B cell (primary cell): ENCODE results near the gene CCDC13. TPM values are rescaled to one million over a fixed set of nuclear protein-coding genes. Genes with fewer than 3 reads are reported as not detected.

Experiments
- ATAC-seq: fragments of 200-7000 bp; cut with Tn5 transposase; one replicate; pipeline ENCODE4 v1.10.0; 2021; ENCODE audit warnings: low read depth, mild to moderate bottlenecking, moderate number of reproducible peaks, moderate library complexity
- CTCF ChIA-PET: fragments of 350-600 bp; sonication (Branson Sonifier 250); formaldehyde crosslinking; loops from one replicate; lab custom pipeline; 2021; ENCODE audit warnings: antibody characterized with exemption, inconsistent platforms; lab: Charles Lee
- POLR2A ChIA-PET: fragments of 350-600 bp; sonication (Branson Sonifier 250); formaldehyde crosslinking; loops from one replicate; lab custom pipeline; 2021; ENCODE audit warnings: antibody characterized with exemption; lab: Charles Lee
- DNase-seq: peaks from one replicate; pipeline ENCODE4 v3.0.0; 2013
- H2AFZ ChIP-seq: 2 replicates; pipeline ENCODE4 v1.6.1; 2012; ENCODE audit warnings: mild to moderate bottlenecking, low read depth, low read length; ENCODE audit not compliant: insufficient read depth, poor library complexity, severe bottlenecking
- H3K27ac ChIP-seq, 2 donors: 1 replicate in 1 of 2; 2 replicates in 1 of 2; pipeline ENCODE4 v1.5.1; 2012 to 2013; ENCODE audit warnings: low read length in 2 of 2, mild to moderate bottlenecking in 2 of 2, moderate library complexity in 1 of 2
- H3K27me3 ChIP-seq, 4 experiments: fragments of 200-600 bp in 1 of 4; sonication (generic) in 1 of 4; replicated peaks in 1 of 4; 1 replicate in 2 of 4; 2 replicates in 2 of 4; pipeline versions ENCODE4 v1.6.1 to v1.7.0; 2013 to 2016; ENCODE audit warnings: low read length in 3 of 4, mild to moderate bottlenecking in 2 of 4, mixed read lengths in 1 of 4, moderate library complexity in 1 of 4; ENCODE audit not compliant: insufficient read depth in 4 of 4, control insufficient read depth in 3 of 4; ENCODE audit errors: control extremely low read depth in 1 of 4
- H3K36me3 ChIP-seq, 2 experiments: replicated peaks in 1 of 2; 1 replicate in 1 of 2; 2 replicates in 1 of 2; pipeline versions ENCODE4 v1.6.1 to v1.7.1; 2013; ENCODE audit warnings: low read length in 1 of 2; ENCODE audit not compliant: insufficient read depth in 2 of 2, control insufficient read depth in 1 of 2; ENCODE audit errors: control extremely low read depth in 1 of 2, extremely low read depth in 1 of 2
- H3K4me1 ChIP-seq, 2 donors: fragments of 200-600 bp in 1 of 2; sonication (generic) in 1 of 2; 1 replicate in 1 of 2; 2 replicates in 1 of 2; pipeline versions ENCODE4 v1.5.1 to v1.6.1; 2013 to 2017; ENCODE audit warnings: low read length in 2 of 2; ENCODE audit not compliant: control insufficient read depth in 2 of 2, insufficient read depth in 2 of 2
- H3K4me2 ChIP-seq: replicated peaks from 2 replicates; pipeline ENCODE3; 2012; ENCODE audit warnings: mild to moderate bottlenecking, low read depth, low read length; ENCODE audit not compliant: poor library complexity, severe bottlenecking
- H3K4me3 ChIP-seq, 5 experiments: fragments of 200-600 bp in 1 of 5; sonication (generic) in 1 of 5; 1 replicate in 3 of 5; 2 replicates in 2 of 5; pipeline versions ENCODE4 v1.5.1 to v1.7.0; 2011 to 2016; ENCODE audit warnings: low read length in 4 of 5, mild to moderate bottlenecking in 4 of 5, low read depth in 2 of 5, control low read depth in 1 of 5, moderate library complexity in 1 of 5; ENCODE audit not compliant: insufficient read depth in 1 of 5; ENCODE audit errors: control extremely low read depth in 1 of 5, extremely low read depth in 1 of 5
- H3K79me2 ChIP-seq: fragments of 200-600 bp; sonication (generic); one replicate; pipeline ENCODE4 v1.6.0; 2016; ENCODE audit warnings: low read length; ENCODE audit not compliant: control insufficient read depth, insufficient read depth
- H3K9ac ChIP-seq: fragments of 200-600 bp; sonication (generic); 2 replicates; pipeline ENCODE4 v1.6.1; 2017; ENCODE audit warnings: mild to moderate bottlenecking, low read length, moderate library complexity
- H3K9me3 ChIP-seq, 3 donors: one replicate each; pipeline versions ENCODE4 v1.6.1 to v1.7.1; 2013; ENCODE audit warnings: low read length in 2 of 3; ENCODE audit not compliant: control insufficient read depth in 2 of 3, insufficient read depth in 1 of 3; ENCODE audit errors: control extremely low read depth in 1 of 3
- H4K20me1 ChIP-seq: 2 replicates; pipeline ENCODE4 v1.6.0; 2012; ENCODE audit warnings: mild to moderate bottlenecking, low read length; ENCODE audit not compliant: insufficient read depth, control insufficient read depth, poor library complexity, severe bottlenecking
- H3K27ac Mint-ChIP-seq: one replicate; pipeline ENCODE4 v1.8.0; 2021; ENCODE audit warnings: mixed read lengths
- H3K27me3 Mint-ChIP-seq: one replicate; pipeline ENCODE4 v1.8.0; 2021; ENCODE audit warnings: mixed read lengths
- H3K4me1 Mint-ChIP-seq: one replicate; pipeline ENCODE4 v1.8.0; 2021; ENCODE audit warnings: mixed read lengths
- H3K4me3 Mint-ChIP-seq: one replicate; pipeline ENCODE4 v1.8.0; 2021; ENCODE audit warnings: mixed read lengths
- H3K9me3 Mint-ChIP-seq: one replicate; pipeline ENCODE4 v1.8.0; 2022; ENCODE audit warnings: mixed read lengths; ENCODE audit not compliant: insufficient read depth
- EZH2 ChIP-seq: IDR thresholded peaks from 2 replicates; pipeline ENCODE4 v1.6.1; 2012; ENCODE audit warnings: borderline replicate concordance, low read depth, mild to moderate bottlenecking, moderate library complexity, low read length; ENCODE audit not compliant: insufficient read depth, poor library complexity, severe bottlenecking
- WGBS: methylation state at CpG from one replicate; pipeline ENCODE4 v1.1.5; 2013; ENCODE audit warnings: missing lambda C conversion rate; ENCODE audit not compliant: insufficient coverage; 5-methylcytosine and 5-hydroxymethylcytosine counted together
- intact Hi-C: fragments of 100-400 bp; cut with micrococcal nuclease; formaldehyde crosslinking; loops from one replicate; pipeline ENCODE4 v1.10.0; 2022
- polyA plus RNA-seq: library from polyadenylated mRNA; depleted of rRNA; stranded (reverse); fragments of >200 nt; gene quantifications from 2 replicates; pipeline ENCODE4 v1.2.3, GENCODE V29; 2012
- total RNA-seq, 2 donors: library from RNA; stranded (reverse); fragments of 120-200 nt in 1 of 2; gene quantifications; 1 replicate in 1 of 2; 2 replicates in 1 of 2; pipeline versions ENCODE4 v1.2.3 to v1.2.4, GENCODE V29; 2013 to 2022
- TF ChIP-seq, protein P1 (sequence below): fragments of 200-600 bp; IDR thresholded peaks from one replicate; pipeline ENCODE4 v1.8.0; 2022; ENCODE audit warnings: antibody characterized with exemption, mild to moderate bottlenecking

The CCDC13 gene
- total and polyA plus RNA-seq, 2 donors (not counting 1 experiment from before 2014, with no cell fraction given), result 1.5 to 1.9 TPM

DNA sequence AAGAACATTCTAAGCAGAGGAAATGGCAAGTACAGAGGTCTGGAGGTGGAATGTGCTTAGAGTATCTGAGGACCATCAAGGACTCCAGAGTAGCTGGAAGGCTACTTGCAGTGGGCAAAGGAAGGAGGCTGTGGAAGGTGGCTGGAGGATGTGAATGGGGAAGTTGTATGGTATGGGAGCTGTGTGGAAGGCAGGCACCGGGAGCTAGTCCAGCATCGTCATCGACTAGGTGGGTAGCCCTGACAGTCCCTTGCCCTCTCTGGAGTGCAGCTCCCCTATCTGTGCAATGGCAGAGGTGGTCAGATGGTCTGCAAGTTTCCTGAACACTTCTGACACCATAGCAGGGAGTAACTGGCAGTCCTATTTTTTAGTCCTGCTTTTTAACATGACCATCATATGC is 19.3 kb downstream of the CCDC13 start:
- intact Hi-C loops, result no loop called here
- Histone ChIP-seq H3K9ac (no peak overlapping the region), H3K79me2 (no peaks in the 10 kb centered on the region), H3K27ac (no peak overlapping the region), H3K36me3 (no peaks in the 10 kb centered on the region), H3K4me2 (no peak overlapping the region), H3K27me3 (no peaks in the 10 kb centered on the region), H3K4me3 (no peak overlapping the region), H3K9me3 (no peaks in the 10 kb centered on the region), H3K4me1 (no peaks in the 10 kb centered on the region), H4K20me1 (no peaks in the 10 kb centered on the region), H2AFZ (no peak overlapping the region)
- 94% methylated on average over 3 of the region's 3 CpGs for WGBS
- H3K27ac Mint-ChIP-seq, result no peak overlapping the region
- H3K27me3 Mint-ChIP-seq, result peaks cover 2% of the 10 kb centered on the region
- no peak for ATAC-seq
- no peak for DNase-seq
- CTCF ChIA-PET, result interaction anchor here (1.0 kb wide), 1 partner anchor 9 kb away, joined by 3 read pairs; no protein-coding TSS in a partner anchor
- no peak for TF ChIP-seq EZH2
- TF ChIP-seq, protein P1, sequence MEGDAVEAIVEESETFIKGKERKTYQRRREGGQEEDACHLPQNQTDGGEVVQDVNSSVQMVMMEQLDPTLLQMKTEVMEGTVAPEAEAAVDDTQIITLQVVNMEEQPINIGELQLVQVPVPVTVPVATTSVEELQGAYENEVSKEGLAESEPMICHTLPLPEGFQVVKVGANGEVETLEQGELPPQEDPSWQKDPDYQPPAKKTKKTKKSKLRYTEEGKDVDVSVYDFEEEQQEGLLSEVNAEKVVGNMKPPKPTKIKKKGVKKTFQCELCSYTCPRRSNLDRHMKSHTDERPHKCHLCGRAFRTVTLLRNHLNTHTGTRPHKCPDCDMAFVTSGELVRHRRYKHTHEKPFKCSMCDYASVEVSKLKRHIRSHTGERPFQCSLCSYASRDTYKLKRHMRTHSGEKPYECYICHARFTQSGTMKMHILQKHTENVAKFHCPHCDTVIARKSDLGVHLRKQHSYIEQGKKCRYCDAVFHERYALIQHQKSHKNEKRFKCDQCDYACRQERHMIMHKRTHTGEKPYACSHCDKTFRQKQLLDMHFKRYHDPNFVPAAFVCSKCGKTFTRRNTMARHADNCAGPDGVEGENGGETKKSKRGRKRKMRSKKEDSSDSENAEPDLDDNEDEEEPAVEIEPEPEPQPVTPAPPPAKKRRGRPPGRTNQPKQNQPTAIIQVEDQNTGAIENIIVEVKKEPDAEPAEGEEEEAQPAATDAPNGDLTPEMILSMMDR, result no peak
- POLR2A ChIA-PET, result no interaction called here
- H3K9me3 Mint-ChIP-seq, result no peaks in the 10 kb centered on the region
- no peaks in the 10 kb centered on the region for H3K4me1 Mint-ChIP-seq
- no peak overlapping the region for H3K4me3 Mint-ChIP-seq

DNA sequence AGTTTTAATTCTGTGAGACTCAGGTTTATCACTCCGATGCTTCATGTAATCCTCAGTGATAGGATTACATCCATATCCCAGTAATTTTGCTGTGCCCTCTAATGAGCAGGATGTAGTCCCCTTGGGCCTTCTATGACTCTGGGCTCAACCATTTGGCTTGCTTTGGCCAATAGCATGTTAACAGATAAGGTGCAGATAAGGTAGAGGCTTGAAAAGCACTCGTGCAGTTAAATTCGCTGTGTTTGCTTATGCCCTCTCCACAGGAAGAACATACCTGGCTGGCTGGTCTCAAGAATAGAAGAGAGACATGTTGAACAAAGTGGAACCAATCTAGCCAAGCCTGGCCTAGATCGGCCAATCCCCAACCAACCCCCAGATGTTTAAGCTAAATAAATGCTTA is 20.1 kb downstream of the CCDC13 start:
- TF ChIP-seq EZH2, result no peak
- TF ChIP-seq, protein P1, result no peak
- H3K27ac ChIP-seq, result no peak overlapping the region
- H3K4me2 ChIP-seq, result no peak overlapping the region
- Mint-ChIP-seq H3K4me1 (peaks cover 2% of the 10 kb centered on the region), H3K9me3 (no peaks in the 10 kb centered on the region), H3K4me3 (no peak overlapping the region), H3K27ac (no peak overlapping the region), H3K27me3 (no peaks in the 10 kb centered on the region)
- no peaks in the 10 kb centered on the region for H3K36me3 ChIP-seq
- no peak overlapping the region for H3K4me3 ChIP-seq
- H2AFZ ChIP-seq, result no peak overlapping the region
- H4K20me1 ChIP-seq, result no peaks in the 10 kb centered on the region
- DNase-seq (no peak), ATAC-seq (no peak)
- intact Hi-C loops, result no loop called here
- H3K4me1 ChIP-seq, result no peaks in the 10 kb centered on the region
- ChIA-PET POLR2A (no interaction called here), CTCF (interaction anchor here (1.0 to 1.1 kb wide), 2 partner anchors 9 to 506 kb away, joined by 3 read pairs; no protein-coding TSS in a partner anchor)
- no peaks in the 10 kb centered on the region for H3K79me2 ChIP-seq
- H3K9ac ChIP-seq, result no peak overlapping the region
- H3K9me3 ChIP-seq, result no peaks in the 10 kb centered on the region
- H3K27me3 ChIP-seq, result no peaks in the 10 kb centered on the region
- WGBS, result 100% methylated on average over 2 of the region's 4 CpGs
